T-helper 1 cell treated with Interleukin-12 subunit alpha and Interleukin-12 subunit beta and Interleukin-4 antibody, amounts not matched to agents 30 μg/mL and 1 μg/mL, for 36 hours (primary cell): ENCODE data around the gene CACNA2D3.

ENCODE experiments used
- H3K27ac Mint-ChIP-seq: one replicate; pipeline ENCODE4 v1.8.0; 2021; ENCODE audit warnings: mild to moderate bottlenecking, mixed read lengths
- H3K27me3 Mint-ChIP-seq: one replicate; pipeline ENCODE4 v1.8.0; 2021; ENCODE audit warnings: low read depth, mixed read lengths
- H3K36me3 Mint-ChIP-seq: one replicate; pipeline ENCODE4 v1.8.0; 2021; ENCODE audit warnings: low read depth, mixed read lengths
- H3K4me1 Mint-ChIP-seq: one replicate; pipeline ENCODE4 v1.8.0; 2021; ENCODE audit warnings: low read depth, mixed read lengths
- H3K4me3 Mint-ChIP-seq: one replicate; pipeline ENCODE4 v1.8.0; 2021; ENCODE audit warnings: mild to moderate bottlenecking, moderate library complexity, mixed read lengths
- H3K9me3 Mint-ChIP-seq: one replicate; pipeline ENCODE4 v1.8.0; 2021; ENCODE audit warnings: mixed read lengths

The CACNA2D3 gene

DNA sequence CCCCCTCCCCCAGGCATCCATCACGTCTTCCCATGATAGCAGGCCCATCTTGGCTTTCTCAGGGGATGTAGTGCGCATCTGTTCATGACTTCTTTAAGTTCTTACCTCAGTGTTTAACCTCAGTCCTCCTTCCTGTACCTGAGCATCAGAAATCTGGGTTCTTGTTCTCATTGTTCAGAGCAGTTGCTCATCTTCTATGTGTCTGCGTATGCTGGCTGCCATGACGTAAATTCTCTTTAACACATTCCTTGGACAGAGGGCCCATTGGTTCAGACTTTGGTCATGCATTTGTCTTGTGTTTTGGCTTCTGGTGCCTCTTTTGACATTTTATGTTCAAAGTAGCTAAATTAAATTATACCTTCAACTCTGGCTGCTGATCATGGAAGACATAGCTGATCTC lies 227.3 kb downstream of the CACNA2D3 start:
- no peak overlapping the region for H3K4me3 Mint-ChIP-seq
- H3K36me3 Mint-ChIP-seq: no peaks in the 10 kb centered on the region
- no peaks in the 10 kb centered on the region for H3K4me1 Mint-ChIP-seq
- no peaks in the 10 kb centered on the region for H3K9me3 Mint-ChIP-seq
- H3K27ac Mint-ChIP-seq: no peak overlapping the region
- H3K27me3 Mint-ChIP-seq: no peaks in the 10 kb centered on the region

DNA sequence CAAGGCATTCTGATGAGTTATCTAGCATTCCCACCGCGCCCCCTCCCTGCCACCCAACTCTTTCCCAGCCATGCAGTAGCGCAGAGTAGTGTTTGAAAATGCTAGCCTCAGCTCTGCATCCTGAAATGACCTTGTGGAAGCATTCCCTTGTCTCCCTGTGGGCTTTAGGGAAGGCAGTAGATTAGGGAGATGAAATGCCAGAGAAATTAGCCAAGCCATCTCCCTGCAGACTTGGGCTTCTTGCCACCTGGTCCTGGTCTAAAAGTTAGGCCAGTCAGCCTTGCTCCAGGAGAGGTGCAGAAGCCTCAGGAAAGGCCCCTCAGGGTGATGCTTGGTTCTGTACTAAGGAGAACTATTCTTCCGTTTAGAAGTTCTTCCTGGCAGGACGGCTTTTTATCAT lies 231.2 kb downstream of the CACNA2D3 start:
- Mint-ChIP-seq H3K9me3 (no peaks in the 10 kb centered on the region), H3K4me3 (no peak overlapping the region), H3K4me1 (no peaks in the 10 kb centered on the region), H3K36me3 (no peaks in the 10 kb centered on the region), H3K27me3 (no peaks in the 10 kb centered on the region), H3K27ac (no peak overlapping the region)

DNA sequence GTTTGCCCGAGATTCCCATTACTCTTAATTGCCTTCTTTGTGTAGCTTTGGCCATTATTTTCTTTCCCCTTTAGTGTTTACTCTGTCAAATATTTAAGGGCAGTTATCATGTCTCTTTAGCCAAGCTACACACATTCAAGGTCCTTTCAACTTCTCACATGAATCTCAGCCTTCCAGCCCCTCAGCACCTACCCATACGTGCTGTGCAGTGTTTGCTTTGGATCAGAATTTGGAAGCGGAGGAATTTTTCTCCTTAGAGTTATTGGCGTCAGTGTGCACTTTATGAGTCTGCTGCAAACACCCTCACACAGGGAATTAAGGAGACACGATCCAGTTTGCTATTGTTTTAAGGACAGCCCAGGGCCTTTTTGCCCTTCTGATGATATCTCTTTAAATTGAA lies 231.6 kb downstream of the CACNA2D3 start:
- Mint-ChIP-seq H3K27me3 (no peaks in the 10 kb centered on the region), H3K4me1 (no peaks in the 10 kb centered on the region), H3K36me3 (no peaks in the 10 kb centered on the region), H3K4me3 (no peak overlapping the region), H3K9me3 (no peaks in the 10 kb centered on the region), H3K27ac (no peak overlapping the region)

DNA sequence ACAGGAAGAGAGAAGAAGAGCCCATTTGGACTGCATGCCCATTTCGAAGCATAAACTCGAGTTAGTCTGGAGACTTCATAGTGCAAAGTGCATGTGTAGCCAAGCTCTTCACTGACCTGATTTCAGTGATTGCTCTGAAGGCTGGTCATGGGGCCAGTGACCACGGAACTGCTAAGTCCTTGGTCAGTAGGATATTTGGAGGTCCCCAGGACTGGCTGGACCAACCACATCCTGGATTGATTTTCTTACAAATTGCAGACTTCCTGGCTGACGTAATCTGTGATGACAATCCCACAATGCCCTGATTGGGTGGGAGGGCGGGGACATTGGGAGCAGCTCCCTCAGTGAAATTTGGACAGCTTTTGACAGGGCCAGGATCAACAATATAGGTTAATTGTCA lies 233.4 kb downstream of the CACNA2D3 start:
- Mint-ChIP-seq H3K4me1 (no peaks in the 10 kb centered on the region), H3K4me3 (no peak overlapping the region), H3K27me3 (no peaks in the 10 kb centered on the region), H3K36me3 (no peaks in the 10 kb centered on the region), H3K27ac (no peak overlapping the region), H3K9me3 (no peaks in the 10 kb centered on the region)

DNA sequence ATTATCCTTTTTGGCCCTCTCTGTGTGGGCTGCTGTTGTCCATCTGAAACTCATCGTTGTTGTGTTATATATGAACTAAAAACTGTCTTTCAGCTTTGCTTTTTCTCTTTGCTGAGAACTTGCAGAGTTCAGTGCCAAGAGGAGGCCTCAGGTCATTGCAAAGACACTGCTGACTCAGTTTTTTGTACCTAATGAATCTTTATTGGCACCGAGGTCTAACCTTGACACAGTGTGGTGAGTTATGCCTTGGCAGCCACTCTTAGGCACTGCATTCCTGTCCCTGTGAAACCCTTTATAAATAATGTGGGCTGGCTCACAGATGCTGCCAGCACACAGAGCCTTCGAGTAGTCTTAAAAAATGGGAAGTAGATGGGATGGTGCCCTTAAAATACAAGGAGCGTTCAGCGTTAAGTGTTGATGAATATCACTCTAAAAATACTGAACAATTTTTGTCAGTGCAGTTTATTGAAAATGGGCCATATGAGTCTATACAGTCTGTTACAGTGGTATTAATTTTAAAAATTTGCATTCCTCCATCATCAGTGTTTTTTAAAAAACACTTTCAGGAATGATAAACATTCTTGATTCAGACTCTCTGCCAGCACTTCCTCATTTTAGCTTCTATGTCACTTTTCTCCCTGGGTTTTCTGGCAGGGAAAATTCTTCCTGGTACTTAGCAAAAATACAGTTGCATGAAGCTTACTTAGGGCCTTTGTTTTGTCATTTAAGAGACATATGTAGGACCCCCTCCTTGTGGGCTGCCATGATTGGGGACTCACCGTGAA lies 234.1 kb downstream of the CACNA2D3 start:
- no peak overlapping the region for H3K27ac Mint-ChIP-seq
- no peaks in the 10 kb centered on the region for H3K27me3 Mint-ChIP-seq
- no peaks in the 10 kb centered on the region for H3K36me3 Mint-ChIP-seq

DNA sequence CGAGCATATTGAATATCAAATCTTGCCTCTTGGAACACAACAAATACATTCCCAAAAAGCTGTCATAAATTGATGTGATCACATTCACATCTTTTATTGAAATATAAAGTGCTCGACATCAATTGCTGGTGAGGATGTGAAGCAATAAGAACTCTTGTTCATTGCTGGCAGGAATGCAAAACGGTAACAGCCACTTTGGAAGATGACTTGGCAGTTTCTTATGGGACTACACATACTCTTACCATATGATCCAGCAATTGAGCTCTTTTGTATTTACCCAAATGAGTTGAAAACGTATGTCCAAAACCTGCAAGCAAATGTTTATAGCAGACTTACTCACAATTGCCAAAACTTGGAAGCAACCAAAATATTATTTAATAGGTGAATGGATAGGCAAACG lies 234.9 kb downstream of the CACNA2D3 start:
- Mint-ChIP-seq H3K36me3 (no peaks in the 10 kb centered on the region), H3K27me3 (no peaks in the 10 kb centered on the region), H3K9me3 (no peaks in the 10 kb centered on the region), H3K4me1 (no peaks in the 10 kb centered on the region), H3K4me3 (no peak overlapping the region), H3K27ac (no peak overlapping the region)

More for the DNA sequence above, 234.1 kb downstream of the CACNA2D3 start:
- Mint-ChIP-seq H3K4me1 (no peaks in the 10 kb centered on the region), H3K4me3 (no peak overlapping the region), H3K9me3 (no peaks in the 10 kb centered on the region)

DNA sequence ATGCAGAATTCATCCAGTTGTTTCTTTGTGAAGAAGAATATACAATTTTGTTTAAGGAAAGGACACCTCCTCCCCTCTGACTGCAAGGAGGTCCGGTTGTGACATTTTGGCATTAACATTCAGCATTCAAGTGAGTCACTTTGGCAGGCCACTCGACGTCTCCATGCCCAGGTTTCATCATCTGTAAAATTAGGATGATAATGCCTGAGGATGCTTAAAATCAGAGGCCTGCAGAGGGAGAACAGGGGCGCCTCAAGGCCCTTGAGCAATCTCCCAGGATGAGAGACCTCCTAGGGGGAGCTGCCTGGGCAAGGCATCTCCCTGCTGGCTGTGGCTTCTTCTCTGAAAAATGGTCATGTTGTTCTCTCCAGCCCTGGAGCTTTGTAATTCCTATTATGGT lies 236.0 kb downstream of the CACNA2D3 start:
- Mint-ChIP-seq H3K4me3 (no peak overlapping the region), H3K4me1 (no peaks in the 10 kb centered on the region), H3K9me3 (no peaks in the 10 kb centered on the region), H3K27ac (no peak overlapping the region), H3K27me3 (no peaks in the 10 kb centered on the region), H3K36me3 (no peaks in the 10 kb centered on the region)

DNA sequence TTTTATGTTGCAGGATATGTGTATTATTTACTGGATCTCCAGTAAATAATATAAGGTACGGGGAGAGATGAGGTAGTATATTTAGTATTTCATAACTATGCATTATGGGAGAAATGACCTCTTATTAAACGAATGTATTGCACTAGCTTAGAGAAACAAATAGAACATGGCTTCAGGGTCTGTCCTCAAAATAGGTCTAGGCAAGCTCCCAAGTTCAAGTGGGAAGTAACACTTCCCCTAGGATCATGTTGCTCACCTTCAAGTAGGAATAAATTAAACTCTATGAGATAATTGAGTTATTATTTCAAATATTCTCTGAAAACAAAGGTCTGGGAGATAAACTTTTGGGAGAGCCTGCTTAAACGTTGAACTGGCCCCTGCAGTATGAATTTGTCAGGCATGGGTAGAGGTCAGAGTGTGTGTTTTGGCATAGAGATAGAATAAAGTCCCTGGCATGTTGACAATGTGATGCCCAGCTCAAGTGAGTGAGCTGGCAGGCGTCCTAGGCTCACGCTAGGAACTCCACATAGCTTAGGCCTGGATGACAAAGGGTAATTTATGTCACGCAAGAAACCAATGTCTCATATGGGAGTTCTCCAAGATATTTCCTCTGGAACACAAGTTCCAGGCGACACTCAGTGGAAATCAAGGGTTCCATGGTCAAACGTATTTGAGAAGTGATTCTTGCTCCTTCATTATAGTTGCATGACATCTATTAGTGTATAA lies 236.8 kb downstream of the CACNA2D3 start:
- H3K4me1 Mint-ChIP-seq: no peaks in the 10 kb centered on the region

DNA sequence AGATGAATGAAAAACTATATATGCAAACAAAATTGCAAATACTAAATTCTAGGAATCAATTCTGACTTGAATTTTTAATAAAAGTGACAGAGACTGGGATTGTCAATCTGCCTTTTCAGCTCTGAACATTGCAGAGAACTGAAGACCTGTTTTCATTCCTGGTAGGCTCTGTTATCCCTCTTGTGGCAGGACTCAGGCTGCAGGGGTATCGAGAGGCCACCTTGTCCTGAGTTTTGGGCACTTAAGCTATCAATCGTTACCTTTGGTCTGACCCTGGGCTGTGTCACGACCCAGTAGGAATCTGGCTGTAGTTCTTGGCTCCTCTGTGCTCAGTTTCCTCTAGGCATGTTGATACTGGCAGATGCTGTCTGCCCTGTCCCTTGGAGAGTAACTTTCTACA lies 238.0 kb downstream of the CACNA2D3 start:
- Mint-ChIP-seq H3K9me3 (no peaks in the 10 kb centered on the region), H3K36me3 (no peaks in the 10 kb centered on the region), H3K4me1 (no peaks in the 10 kb centered on the region), H3K27me3 (no peaks in the 10 kb centered on the region), H3K27ac (no peak overlapping the region), H3K4me3 (no peak overlapping the region)

More for the DNA sequence above, 236.8 kb downstream of the CACNA2D3 start:
- H3K27me3 Mint-ChIP-seq: no peaks in the 10 kb centered on the region
- no peak overlapping the region for H3K27ac Mint-ChIP-seq
- H3K9me3 Mint-ChIP-seq: no peaks in the 10 kb centered on the region
- no peaks in the 10 kb centered on the region for H3K36me3 Mint-ChIP-seq
- no peak overlapping the region for H3K4me3 Mint-ChIP-seq

DNA sequence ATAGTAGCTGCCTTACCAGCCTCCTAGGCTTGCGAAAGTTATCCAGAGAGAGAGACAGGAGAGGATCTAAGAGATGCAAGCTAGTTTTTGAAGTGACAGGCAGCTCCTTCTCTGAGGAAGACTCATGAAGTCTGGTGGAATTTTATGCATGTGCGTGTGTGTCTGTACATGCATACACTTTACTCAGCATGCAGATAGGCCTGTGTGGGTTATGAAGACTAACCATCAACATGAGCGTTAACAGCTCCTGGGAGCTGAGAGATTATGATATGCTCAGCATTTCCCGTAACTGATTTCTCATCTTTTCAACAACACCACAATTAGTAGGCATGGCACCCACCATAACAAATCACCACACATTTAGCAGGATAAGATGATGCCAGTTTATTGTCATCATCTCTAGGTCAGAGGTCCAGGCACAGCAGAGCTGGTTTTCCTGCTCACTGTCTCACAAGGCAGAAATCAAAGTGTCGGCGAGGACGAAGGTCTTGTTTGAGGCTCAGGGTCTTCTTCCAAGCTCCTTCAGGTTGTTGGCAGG lies 239.5 kb downstream of the CACNA2D3 start:
- no peaks in the 10 kb centered on the region for H3K4me1 Mint-ChIP-seq
- H3K27ac Mint-ChIP-seq: no peak overlapping the region
- H3K27me3 Mint-ChIP-seq: no peaks in the 10 kb centered on the region
- no peaks in the 10 kb centered on the region for H3K9me3 Mint-ChIP-seq
- H3K36me3 Mint-ChIP-seq: no peaks in the 10 kb centered on the region
- H3K4me3 Mint-ChIP-seq: no peak overlapping the region

DNA sequence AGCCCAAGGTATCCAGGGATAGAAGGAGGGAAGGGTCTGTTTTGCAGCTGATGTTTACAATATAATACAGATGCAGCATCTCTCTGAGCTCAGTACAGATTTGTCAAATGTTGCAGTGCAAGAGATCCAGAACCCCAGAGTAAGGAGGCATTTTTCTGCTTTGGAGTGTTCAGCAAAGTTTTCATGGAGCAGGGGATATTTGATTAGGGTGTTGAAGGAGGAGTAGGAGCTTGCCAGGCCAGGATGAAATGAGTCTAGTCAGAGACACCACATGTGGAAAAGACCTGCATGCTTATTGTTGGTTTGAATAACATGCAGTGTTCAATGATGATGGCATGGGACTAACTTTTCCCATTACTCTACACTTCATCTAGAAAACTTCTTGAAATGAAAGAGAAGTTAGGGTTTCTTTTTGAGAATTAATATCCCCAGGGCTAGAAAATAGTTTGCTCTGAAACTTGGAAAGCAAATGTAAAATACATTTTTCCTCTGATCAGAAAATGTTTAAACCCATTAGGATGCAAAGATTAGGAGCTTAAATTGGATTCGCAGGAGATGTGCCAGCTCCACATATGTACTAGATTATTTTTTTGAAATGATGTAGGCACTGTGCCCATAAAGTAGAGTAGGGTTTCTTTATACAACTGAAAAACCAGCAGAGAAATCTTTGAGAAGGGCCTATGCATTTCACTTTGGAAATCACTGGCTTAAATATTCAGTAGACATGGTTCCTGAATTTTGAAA lies 243.8 kb downstream of the CACNA2D3 start:
- H3K4me3 Mint-ChIP-seq: no peak overlapping the region
- H3K9me3 Mint-ChIP-seq: no peaks in the 10 kb centered on the region
- H3K4me1 Mint-ChIP-seq: no peaks in the 10 kb centered on the region
- no peaks in the 10 kb centered on the region for H3K27me3 Mint-ChIP-seq
- H3K36me3 Mint-ChIP-seq: no peaks in the 10 kb centered on the region
- H3K27ac Mint-ChIP-seq: no peak overlapping the region

DNA sequence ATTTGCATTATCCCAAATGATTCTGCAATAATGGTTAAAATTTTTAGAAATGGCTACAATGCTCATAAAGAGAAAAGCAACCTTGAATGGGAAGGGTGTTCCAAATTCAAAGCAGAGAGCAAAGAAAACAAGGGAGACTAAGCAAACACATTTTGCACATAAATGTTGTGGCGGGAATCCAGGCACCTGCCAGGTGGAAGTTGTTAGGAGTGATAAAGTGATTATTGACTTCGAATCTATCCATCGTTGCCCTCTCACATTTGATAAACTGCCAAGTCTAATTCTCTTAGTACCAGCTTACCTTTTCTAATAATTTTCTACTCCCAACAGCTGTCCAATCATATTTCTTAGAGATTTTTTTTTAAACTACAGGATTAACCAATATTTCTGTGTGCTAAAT lies 244.5 kb downstream of the CACNA2D3 start:
- H3K4me3 Mint-ChIP-seq: no peak overlapping the region
- no peaks in the 10 kb centered on the region for H3K4me1 Mint-ChIP-seq
- H3K27me3 Mint-ChIP-seq: no peaks in the 10 kb centered on the region
- H3K27ac Mint-ChIP-seq: no peak overlapping the region
- H3K36me3 Mint-ChIP-seq: no peaks in the 10 kb centered on the region
- H3K9me3 Mint-ChIP-seq: no peaks in the 10 kb centered on the region

DNA sequence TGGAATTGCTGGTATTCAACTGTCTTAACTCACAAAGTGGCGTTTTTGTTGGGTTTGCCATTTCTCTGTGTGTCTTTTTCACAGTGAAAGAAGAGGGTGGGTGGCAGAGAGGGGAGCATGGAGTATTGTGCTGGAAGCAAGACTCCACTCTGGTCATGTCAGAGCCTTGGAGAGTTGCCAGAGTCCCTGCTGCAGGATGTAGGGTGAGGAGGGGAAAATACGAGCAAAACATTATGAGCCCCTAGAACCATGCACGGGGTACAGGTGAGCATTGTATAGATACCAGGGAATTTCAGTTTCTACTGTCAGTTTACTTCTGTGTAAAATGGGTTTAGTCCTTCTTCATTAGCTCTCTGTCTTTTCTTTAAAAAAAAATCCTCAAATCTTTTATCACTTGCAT lies 249.9 kb downstream of the CACNA2D3 start:
- Mint-ChIP-seq H3K4me1 (no peaks in the 10 kb centered on the region), H3K9me3 (no peaks in the 10 kb centered on the region), H3K27me3 (no peaks in the 10 kb centered on the region), H3K36me3 (no peaks in the 10 kb centered on the region), H3K27ac (no peak overlapping the region), H3K4me3 (no peak overlapping the region)

DNA sequence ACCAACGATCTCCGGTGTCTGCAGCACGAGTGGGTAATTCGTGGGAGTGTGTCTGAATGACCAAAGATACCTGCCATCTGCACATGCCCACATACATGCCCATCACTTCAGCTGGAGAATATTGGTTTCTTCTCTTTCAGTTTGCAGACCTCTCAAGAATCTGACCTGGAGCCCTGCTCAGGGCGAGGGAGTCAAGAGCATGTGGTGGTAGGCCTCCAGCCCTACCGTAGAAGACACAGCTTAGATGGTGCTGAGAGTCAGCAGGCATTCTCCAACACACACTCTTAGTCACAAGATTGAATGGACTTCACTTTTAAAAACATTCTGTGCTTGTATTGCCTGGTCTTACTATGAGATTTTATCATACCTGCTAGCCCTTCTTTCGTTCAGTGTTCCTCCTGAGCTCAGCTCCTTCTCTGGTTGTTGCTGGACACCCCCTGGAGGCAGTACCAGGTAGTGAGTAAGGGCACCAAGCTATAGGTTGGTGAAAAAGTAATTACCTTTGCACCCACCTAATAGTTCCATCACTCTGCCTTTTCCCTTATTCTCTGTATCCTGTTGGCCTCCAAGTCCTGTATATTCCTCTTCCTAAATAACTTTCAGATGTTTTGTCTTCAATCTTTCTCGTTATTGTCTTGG lies 252.0 kb downstream of the CACNA2D3 start:
- H3K9me3 Mint-ChIP-seq: no peaks in the 10 kb centered on the region
- H3K27me3 Mint-ChIP-seq: no peaks in the 10 kb centered on the region
- H3K4me1 Mint-ChIP-seq: no peaks in the 10 kb centered on the region

More for the DNA sequence above, 252.0 kb downstream of the CACNA2D3 start:
- H3K27ac Mint-ChIP-seq: no peak overlapping the region
- no peaks in the 10 kb centered on the region for H3K36me3 Mint-ChIP-seq
- no peak overlapping the region for H3K4me3 Mint-ChIP-seq
